HEK293 (cell line): ENCODE measurements around the gene TSPAN1.

Source experiments
- CTCF ChIP-seq: fragments of 450-650 bp; formaldehyde crosslinking; IDR thresholded peaks from 2 replicates; pipeline ENCODE4 v1.5.1; 2016; ENCODE audit warnings: missing biosample characterization, missing genetic modification characterization
- GLIS2 ChIP-seq: fragments of 450-650 bp; formaldehyde crosslinking; IDR thresholded peaks from 2 replicates; pipeline ENCODE4 v1.5.1; 2016; ENCODE audit warnings: missing biosample characterization, missing genetic modification characterization
- HIC1 ChIP-seq: fragments of 450-650 bp; formaldehyde crosslinking; IDR thresholded peaks from 2 replicates; pipeline ENCODE4 v1.5.1; 2016; ENCODE audit warnings: missing biosample characterization, missing genetic modification characterization
- HOXA7 ChIP-seq: sonication (generic); formaldehyde crosslinking; IDR thresholded peaks from 2 replicates; pipeline ENCODE4 v1.8.1; 2022; ENCODE audit warnings: missing genetic modification reagents, borderline replicate concordance
- OVOL3 ChIP-seq: fragments of 450-650 bp; formaldehyde crosslinking; IDR thresholded peaks from 2 replicates; pipeline ENCODE4 v1.5.1; 2016; ENCODE audit warnings: missing biosample characterization, missing genetic modification characterization
- PATZ1 ChIP-seq: fragments of 450-650 bp; formaldehyde crosslinking; IDR thresholded peaks from 2 replicates; pipeline ENCODE4 v1.5.1; 2016; ENCODE audit warnings: missing biosample characterization, missing genetic modification characterization
- PRDM10 ChIP-seq: fragments of 450-650 bp; formaldehyde crosslinking; IDR thresholded peaks from 2 replicates; pipeline ENCODE4 v1.5.1; 2016; ENCODE audit warnings: missing biosample characterization, missing genetic modification characterization
- ZNF148 ChIP-seq: fragments of 450-650 bp; formaldehyde crosslinking; IDR thresholded peaks from 2 replicates; pipeline ENCODE4 v1.5.0; 2017; ENCODE audit warnings: missing biosample characterization, missing genetic modification characterization, borderline replicate concordance
- ZNF16 ChIP-seq: fragments of 450-650 bp; formaldehyde crosslinking; IDR thresholded peaks from 2 replicates; pipeline ENCODE4 v1.5.1; 2016; ENCODE audit warnings: low read depth, missing biosample characterization, missing genetic modification characterization
- ZNF174 ChIP-seq: fragments of 450-650 bp; formaldehyde crosslinking; IDR thresholded peaks from 2 replicates; pipeline ENCODE4 v1.5.0; 2017; ENCODE audit warnings: missing biosample characterization, mild to moderate bottlenecking, missing genetic modification characterization
- ZNF18 ChIP-seq: fragments of 450-650 bp; formaldehyde crosslinking; IDR thresholded peaks from 2 replicates; pipeline ENCODE4 v1.5.1; 2016; ENCODE audit warnings: missing biosample characterization, missing genetic modification characterization
- ZNF19 ChIP-seq: fragments of 450-650 bp; formaldehyde crosslinking; IDR thresholded peaks from 2 replicates; pipeline ENCODE4; 2016; ENCODE audit warnings: missing biosample characterization, missing genetic modification characterization, low read depth
- ZNF398 ChIP-seq: fragments of 450-650 bp; formaldehyde crosslinking; IDR thresholded peaks from 2 replicates; pipeline ENCODE4 v1.5.1; 2017; ENCODE audit warnings: missing biosample characterization, missing genetic modification characterization
- ZNF449 ChIP-seq: fragments of 450-650 bp; formaldehyde crosslinking; IDR thresholded peaks from 2 replicates; pipeline ENCODE4 v1.5.1; 2017; ENCODE audit warnings: missing biosample characterization, mild to moderate bottlenecking, missing genetic modification characterization, moderate library complexity
- ZNF473 ChIP-seq: fragments of 450-650 bp; formaldehyde crosslinking; IDR thresholded peaks from 2 replicates; pipeline ENCODE4 v1.5.1; 2017; ENCODE audit warnings: missing biosample characterization, missing genetic modification characterization
- ZNF571 ChIP-seq: fragments of 450-650 bp; formaldehyde crosslinking; IDR thresholded peaks from 2 replicates; pipeline ENCODE4 v1.5.0; 2017; ENCODE audit warnings: missing biosample characterization, missing genetic modification characterization
- ZNF600 ChIP-seq: fragments of 450-650 bp; formaldehyde crosslinking; IDR thresholded peaks from 2 replicates; pipeline ENCODE4 v1.5.1; 2016; ENCODE audit warnings: missing biosample characterization, missing genetic modification characterization
- ZNF626 ChIP-seq: fragments of 450-650 bp; sonication (Bioruptor Pico); formaldehyde crosslinking; IDR thresholded peaks from 2 replicates; pipeline ENCODE4 v1.5.1; 2018; ENCODE audit warnings: missing biosample characterization, missing genetic modification characterization, inconsistent platforms
- ZNF677 ChIP-seq: fragments of 450-650 bp; IDR thresholded peaks from 2 replicates; pipeline ENCODE4 v1.5.0; 2018; ENCODE audit warnings: missing biosample characterization, mild to moderate bottlenecking, missing genetic modification characterization, moderate library complexity

TSPAN1 gene

GRCh38 chr1:46179138-46180081, 4.5 kb downstream of the TSPAN1 start (continued):
- TF ChIP-seq PRDM10 (tag by site-specific recombination) = peak; percentile 42
- no peak for TF ChIP-seq ZNF449 (tag by site-specific recombination)
- TF ChIP-seq ZNF18 (tag by site-specific recombination) = no peak
- TF ChIP-seq ZNF148 = no peak
- no peak for TF ChIP-seq ZNF677 (tag by site-specific recombination)
- 0 out of 2 replicates have a peak, but pooled peaks have one; percentile 42 for TF ChIP-seq PATZ1 (tag by site-specific recombination)
- TF ChIP-seq HOXA7 (CRISPR knock-in tag) = no peak
- TF ChIP-seq HIC1 = no peak
- no peak for TF ChIP-seq ZNF473 (tag by site-specific recombination)
- TF ChIP-seq ZNF626 = no peak
- TF ChIP-seq OVOL3 (tag by site-specific recombination) = no peak
- peak; percentile 99 for TF ChIP-seq CTCF
- TF ChIP-seq ZNF571 (tag by site-specific recombination) = no peak
- no peak for TF ChIP-seq ZNF19 (tag by site-specific recombination)
- TF ChIP-seq ZNF174 (tag by site-specific recombination) = no peak
- peak; percentile 92 for TF ChIP-seq ZNF600 (tag by site-specific recombination)
- no peak for TF ChIP-seq ZNF398 (tag by site-specific recombination)
- no peak for TF ChIP-seq GLIS2 (tag by site-specific recombination)
- TF ChIP-seq ZNF16 (tag by site-specific recombination) = no peak
